Ovary (tissue), 9 donors: Measurements from ENCODE around the gene SPTLC1. TPM values are rescaled to one million over a fixed set of nuclear protein-coding genes. Genes with fewer than 3 reads are reported as not detected.
"Not testable (repeated sequence)": the region's sequence is repeated elsewhere in the genome, so short reads cannot be mapped to it uniquely, and the experiment has no call there.

ENCODE experiments used
- DNase-seq, 5 donors: peaks; one replicate each; pipeline ENCODE4 v3.0.0-alpha.2; 2019 to 2020
- H3K27ac ChIP-seq, 2 donors: fragments of 200-600 bp; one replicate each; pipeline versions ENCODE4 v1.5.1 to v1.8.0; 2019 to 2022
- H3K27me3 ChIP-seq: fragments of 200-600 bp; one replicate; pipeline ENCODE4 v1.8.0; 2022
- H3K36me3 ChIP-seq: fragments of 200-600 bp; sonication (generic); one replicate; pipeline ENCODE4 v1.5.1; 2019
- H3K4me1 ChIP-seq: one replicate; pipeline ENCODE4 v1.8.1; 2013; ENCODE audit warnings: mild to moderate bottlenecking, moderate library complexity; ENCODE audit not compliant: insufficient read depth
- H3K4me3 ChIP-seq: fragments of 200-600 bp; sonication (generic); one replicate; pipeline ENCODE4 v1.5.1; 2017
- H3K9me3 ChIP-seq, 2 donors: fragments of 200-600 bp in 1 of 2; sonication (generic) in 1 of 2; one replicate each; pipeline versions ENCODE4 v1.5.1 to v1.8.1; 2013 to 2019; ENCODE audit warnings: mild to moderate bottlenecking in 1 of 2, moderate library complexity in 1 of 2
- CTCF ChIP-seq, 3 donors: fragments of 450-650 bp in 2 of 3; fragments of 200-600 bp in 1 of 3; IDR thresholded peaks; one replicate each; pipeline versions ENCODE4 v1.5.1 to v1.8.0; 2016 to 2022; ENCODE audit warnings: antibody characterized with exemption in 3 of 3, mild to moderate bottlenecking in 1 of 3
- EP300 ChIP-seq: sonication (generic); formaldehyde crosslinking; IDR thresholded peaks from one replicate; pipeline ENCODE4 v1.6.1; 2017; ENCODE audit warnings: antibody characterized with exemption
- POLR2A ChIP-seq: fragments of 450-650 bp; IDR thresholded peaks from one replicate; pipeline ENCODE4 v1.6.1; 2017; ENCODE audit warnings: antibody characterized with exemption, mild to moderate bottlenecking, moderate library complexity
- WGBS, 3 donors: extraction: QIAGEN DNeasy Blood & Tissue Kit in 1 of 3; methylation state at CpG; one replicate each; pipeline versions ENCODE4 v1.1.5 to v1.1.7; 2013 to 2017; 5-methylcytosine and 5-hydroxymethylcytosine counted together
- intact Hi-C, 4 donors: fragments of 100-400 bp; cut with DNase I; formaldehyde crosslinking; loops; one replicate each; pipeline versions ENCODE4 v1.11.0 to v1.15.1; 2022 to 2023
- polyA plus RNA-seq, 2 donors: library from polyadenylated mRNA; stranded (reverse); fragments of 200-250 nt in 1 of 2; fragments of 350-450 nt in 1 of 2; fragmentation: Illumina TruSeq in 1 of 2; extraction: RNeasy Lipid Tissue Mini Kit (QIAGEN cat#74804) in 1 of 2; gene quantifications; one replicate each; pipeline ENCODE4 v1.2.3, GENCODE V29; 2013 to 2014
- total RNA-seq, 7 donors: library from RNA; depleted of rRNA in 2 of 7; stranded (reverse); fragments of >200 nt in 2 of 7; fragmentation: NEBNext Ultra II Directional in 3 of 7; extraction: Animal tissue kit (Norgen Biotek cat#: 25700) in 3 of 7; gene quantifications; one replicate each; pipeline versions ENCODE4 v1.1.0 to v1.2.4, GENCODE V29; 2016 to 2023
- donor health status: DM: no; HTN: no; CAD: no; lungs with moderate emphysema.
- donor health status: DM: no; HTN: no; CAD: no.
- donor health status: Bipolar disorder and iron deficiency.
- donor health status: DM: yes; HTN: yes; CAD: no.
- donor health status: DM: no; HTN: no; CAD: no.
- donor health status: DM: yes; HTN: yes; CAD: no.

The SPTLC1 gene
- total and polyA plus RNA-seq, 9 donors = 54.3 to 80.2 (median 72.0) TPM

DNA sequence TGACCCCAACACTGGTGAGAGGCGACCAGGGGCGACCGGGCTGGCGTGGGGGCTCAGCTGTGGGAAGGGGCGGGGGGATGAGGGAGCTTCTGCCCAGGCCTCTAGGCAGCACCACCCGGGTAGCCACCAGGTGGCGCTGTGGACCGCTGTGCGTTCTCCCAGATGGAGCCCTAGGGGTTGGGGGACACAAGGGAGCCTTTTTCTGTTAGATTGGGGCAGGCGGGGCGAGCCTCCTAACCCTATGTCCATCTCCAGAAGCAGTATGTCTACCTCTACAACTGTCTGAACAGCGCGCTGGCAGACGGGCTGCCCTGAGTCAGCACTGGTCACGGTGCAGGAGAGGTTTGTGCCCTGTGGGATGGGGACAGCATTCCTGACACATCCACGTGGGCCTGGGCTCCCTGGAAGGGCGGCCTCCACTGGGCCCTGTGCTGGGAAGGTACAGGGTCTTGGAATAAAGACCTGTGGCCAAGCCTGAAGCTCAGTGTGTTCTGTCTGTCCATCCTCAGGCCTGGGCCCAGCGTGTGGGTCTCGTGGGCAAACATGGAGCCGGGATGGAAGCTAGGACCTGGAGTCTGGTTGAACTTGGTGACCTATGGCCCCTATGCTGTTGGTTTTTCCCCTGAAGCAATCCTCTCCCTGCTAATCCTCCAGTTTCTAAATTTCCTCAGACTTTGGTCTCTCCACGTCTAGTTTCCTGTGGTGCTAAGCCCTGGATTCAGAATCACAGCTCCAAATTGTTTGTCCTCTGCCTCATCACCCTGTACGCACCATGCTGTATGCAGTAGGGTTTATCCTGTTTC, 23.1 kb upstream of the SPTLC1 start:
- H3K4me1 ChIP-seq = peaks cover 15% of the 10 kb centered on the region
- no peaks in the 10 kb centered on the region for H3K36me3 ChIP-seq
- no peaks in the 10 kb centered on the region for H3K27me3 ChIP-seq
- H3K9me3 ChIP-seq = no peaks in the 10 kb centered on the region
- 40 to 66% (median 47%) methylated on average over 14 to 22 of the region's 22 CpGs for WGBS, 3 donors
- no peak overlapping the region for H3K4me3 ChIP-seq
- no peak overlapping the region for H3K27ac ChIP-seq
- intact Hi-C loops = loop anchor here (5.0 to 10.0 kb wide), 5 partner anchors 106 to 656 kb away; no protein-coding TSS in a partner anchor
- TF ChIP-seq EP300 = no peak
- TF ChIP-seq POLR2A = no peak
- peak; percentile 72 to 76 (median 73) for TF ChIP-seq CTCF (IDR thresholded peaks at IDR 0.05)
- DNase-seq = peak; percentile 68 to 87 (median 82)

DNA sequence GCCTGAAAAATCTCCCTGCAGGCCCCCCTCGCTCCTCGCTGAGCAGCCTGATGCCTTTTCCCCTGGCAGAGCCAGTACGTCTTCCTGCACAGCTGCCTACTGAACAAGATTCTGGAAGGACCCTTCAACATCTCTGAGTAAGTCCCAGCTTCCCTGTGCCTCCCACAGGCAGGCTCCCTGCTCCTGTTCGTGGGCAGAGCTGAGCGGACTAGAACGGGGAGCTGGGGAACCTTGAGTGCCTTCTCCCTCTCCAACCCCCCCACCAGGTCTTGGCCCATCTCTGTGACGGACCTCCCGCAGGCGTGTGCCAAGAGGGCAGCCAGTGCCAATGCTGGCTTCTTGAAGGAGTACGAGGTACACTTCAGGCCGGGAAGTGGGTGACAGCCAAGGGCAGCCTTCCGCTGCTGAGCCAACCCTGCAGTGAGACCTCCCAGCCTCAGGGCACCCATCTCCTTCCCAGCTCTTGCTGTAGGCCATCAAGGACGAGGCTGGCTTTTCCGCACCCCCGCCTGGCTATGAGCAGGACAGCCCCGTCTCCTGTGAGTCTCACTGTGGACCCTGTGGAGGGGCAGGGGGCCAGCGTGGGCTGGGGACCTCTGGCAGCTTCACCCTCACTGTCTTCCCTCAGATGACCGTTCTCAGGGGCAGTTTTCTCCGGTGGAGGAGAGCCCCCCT, 21.1 kb upstream of the SPTLC1 start:
- H3K27me3 ChIP-seq = no peaks in the 10 kb centered on the region
- no peak overlapping the region for H3K27ac ChIP-seq
- no peaks in the 10 kb centered on the region for H3K36me3 ChIP-seq
- intact Hi-C loops = loop anchor here (5.0 to 10.0 kb wide), 5 partner anchors 108 to 658 kb away; no protein-coding TSS in a partner anchor
- DNase-seq = no peak
- no peak overlapping the region for H3K4me3 ChIP-seq
- no peaks in the 10 kb centered on the region for H3K9me3 ChIP-seq
- WGBS, 3 donors = 74 to 81% (median 75%) methylated on average over 19 of the region's 19 CpGs
- H3K4me1 ChIP-seq = peaks cover 13% of the 10 kb centered on the region
- TF ChIP-seq POLR2A (no peak), EP300 (no peak), CTCF (IDR thresholded peaks at IDR 0.05) (no peak)

GRCh38 chr9:92135576-92135975, 20.4 kb upstream of the SPTLC1 start:
- H3K9me3 ChIP-seq = no peaks in the 10 kb centered on the region
- H3K4me3 ChIP-seq = no peak overlapping the region
- intact Hi-C loops = loop anchor here (5.0 to 10.0 kb wide), 5 partner anchors 109 to 659 kb away; no protein-coding TSS in a partner anchor
- no peak for TF ChIP-seq EP300
- TF ChIP-seq POLR2A = no peak
- TF ChIP-seq CTCF (IDR thresholded peaks at IDR 0.05) = no peak
- H3K36me3 ChIP-seq = no peaks in the 10 kb centered on the region
- H3K27me3 ChIP-seq = no peaks in the 10 kb centered on the region
- peaks cover 11% of the 10 kb centered on the region for H3K4me1 ChIP-seq
- WGBS, 3 donors = 74 to 82% (median 77%) methylated on average over 7 of the region's 7 CpGs
- DNase-seq = no peak
- no peak overlapping the region for H3K27ac ChIP-seq

DNA sequence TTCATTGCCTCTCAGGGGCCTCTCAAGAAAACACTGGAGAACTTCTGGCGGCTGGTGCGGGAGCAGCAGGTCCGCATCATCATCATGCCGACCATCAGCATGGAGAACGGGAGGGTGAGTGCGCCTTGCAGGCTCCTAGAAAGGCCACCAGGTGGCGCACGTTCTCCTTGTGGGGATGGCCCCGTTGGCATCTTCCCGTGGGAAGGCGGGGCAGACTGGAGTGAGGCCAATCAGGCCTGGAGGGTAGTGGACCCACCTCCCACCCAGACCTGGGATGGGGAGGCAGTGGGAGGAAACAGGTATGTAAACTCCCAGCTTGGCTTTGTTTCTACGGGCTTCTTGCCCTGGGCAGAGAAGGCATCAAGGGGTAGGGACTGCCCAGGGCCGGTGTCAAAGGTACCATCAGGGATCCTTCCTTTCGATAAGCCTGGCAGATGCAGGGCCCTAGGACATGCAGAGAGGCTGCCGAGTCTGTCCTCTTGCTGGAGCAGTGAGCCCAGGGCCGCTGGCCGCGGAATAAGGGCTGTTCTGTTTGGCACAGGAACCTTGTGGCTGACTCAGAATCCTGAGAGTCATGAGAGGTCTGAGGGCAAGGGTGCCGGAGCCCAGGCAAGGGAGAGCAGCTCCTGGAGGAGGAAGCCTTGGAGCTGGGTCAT, 18.9 kb upstream of the SPTLC1 start:
- TF ChIP-seq EP300 (no peak), CTCF (IDR thresholded peaks at IDR 0.05) (peak; percentile 72 to 88 (median 83)), POLR2A (no peak)
- H3K27ac ChIP-seq = peak overlapping the region; percentile 30 to 36
- intact Hi-C loops = loop anchor here in 3 of 4 donors (10.0 kb wide), 3 partner anchors 111 to 661 kb away; no protein-coding TSS in a partner anchor
- DNase-seq = peak; percentile 78 to 92 (median 87)
- H3K9me3 ChIP-seq = no peaks in the 10 kb centered on the region
- whole genome bisulfite sequencing, 3 donors = 1 to 5% (median 4%) methylated on average over 19 of the region's 19 CpGs
- no peaks in the 10 kb centered on the region for H3K36me3 ChIP-seq
- peak overlapping the region; percentile 8 for H3K4me3 ChIP-seq
- H3K4me1 ChIP-seq = peaks cover 8% of the 10 kb centered on the region
- H3K27me3 ChIP-seq = no peaks in the 10 kb centered on the region

- not testable (repeated sequence) for H3K4me1 ChIP-seq, DNase-seq, H3K27ac ChIP-seq, H3K4me3 ChIP-seq, H3K27me3 ChIP-seq, H3K9me3 ChIP-seq, H3K36me3 ChIP-seq
- WGBS, 3 donors = 89 to 100% (median 92%) methylated on average over 1 of the region's 1 CpG
- intact Hi-C loops = loop anchor here in 3 of 4 donors (10.0 kb wide), 3 partner anchors 112 to 662 kb away; no protein-coding TSS in a partner anchor
Observed at GRCh38 chr9:92132913-92133312, 17.7 kb upstream of the SPTLC1 start.
